OCI-LY7 (cell line): Measurements from ENCODE around the gene ANO1.

Source experiments
- EZH2phosphoT487 ChIP-seq: fragments of 200-600 bp; sonication (generic); IDR thresholded peaks from 2 replicates; pipeline ENCODE4 v1.6.1; 2018; ENCODE audit warnings: low read depth, borderline replicate concordance, mild to moderate bottlenecking, mixed run types, antibody characterized with exemption, low read length, moderate library complexity, mixed read lengths
- TF ChIP-seq, protein P1 (sequence below): fragments of 200-600 bp; sonication (generic); conservative IDR thresholded peaks from 2 replicates; pipeline ENCODE4 v1.5.1; 2014; ENCODE audit warnings: mild to moderate bottlenecking, antibody characterized with exemption, low read length, moderate library complexity, mixed read lengths

DNA sequence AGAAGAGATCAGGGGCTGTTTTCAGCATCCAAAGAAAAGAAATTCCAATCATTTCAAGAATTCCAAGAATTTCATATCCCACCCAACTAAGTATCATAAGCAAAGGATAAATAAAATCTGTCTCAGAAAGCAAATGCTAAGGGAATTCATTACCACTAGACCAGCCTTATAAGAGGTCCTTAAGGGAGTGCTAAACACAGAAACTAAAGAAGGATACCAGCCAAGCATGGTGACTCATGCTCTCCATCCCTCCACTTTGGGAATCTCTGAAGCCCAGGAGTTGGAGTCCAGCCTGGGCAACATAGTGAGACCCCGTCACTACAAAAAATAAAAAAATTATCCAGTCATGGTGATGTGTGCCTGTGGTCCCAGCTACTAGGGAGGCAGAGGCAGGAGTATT is 142.8 kb downstream of the ANO1 start:
- TF ChIP-seq, protein P1, sequence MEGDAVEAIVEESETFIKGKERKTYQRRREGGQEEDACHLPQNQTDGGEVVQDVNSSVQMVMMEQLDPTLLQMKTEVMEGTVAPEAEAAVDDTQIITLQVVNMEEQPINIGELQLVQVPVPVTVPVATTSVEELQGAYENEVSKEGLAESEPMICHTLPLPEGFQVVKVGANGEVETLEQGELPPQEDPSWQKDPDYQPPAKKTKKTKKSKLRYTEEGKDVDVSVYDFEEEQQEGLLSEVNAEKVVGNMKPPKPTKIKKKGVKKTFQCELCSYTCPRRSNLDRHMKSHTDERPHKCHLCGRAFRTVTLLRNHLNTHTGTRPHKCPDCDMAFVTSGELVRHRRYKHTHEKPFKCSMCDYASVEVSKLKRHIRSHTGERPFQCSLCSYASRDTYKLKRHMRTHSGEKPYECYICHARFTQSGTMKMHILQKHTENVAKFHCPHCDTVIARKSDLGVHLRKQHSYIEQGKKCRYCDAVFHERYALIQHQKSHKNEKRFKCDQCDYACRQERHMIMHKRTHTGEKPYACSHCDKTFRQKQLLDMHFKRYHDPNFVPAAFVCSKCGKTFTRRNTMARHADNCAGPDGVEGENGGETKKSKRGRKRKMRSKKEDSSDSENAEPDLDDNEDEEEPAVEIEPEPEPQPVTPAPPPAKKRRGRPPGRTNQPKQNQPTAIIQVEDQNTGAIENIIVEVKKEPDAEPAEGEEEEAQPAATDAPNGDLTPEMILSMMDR, result no peak
- no peak for TF ChIP-seq EZH2phosphoT487
